ENCODE measurements around the gene ZFP3. TPM values are rescaled to one million over a fixed set of nuclear protein-coding genes. Genes with fewer than 3 reads are reported as not detected.

Gene ZFP3
- total and polyA plus RNA-seq, 2 donors (not counting 3 experiments of a cell fraction or from before 2014, with no cell fraction given), result 1.7 TPM

DNA sequence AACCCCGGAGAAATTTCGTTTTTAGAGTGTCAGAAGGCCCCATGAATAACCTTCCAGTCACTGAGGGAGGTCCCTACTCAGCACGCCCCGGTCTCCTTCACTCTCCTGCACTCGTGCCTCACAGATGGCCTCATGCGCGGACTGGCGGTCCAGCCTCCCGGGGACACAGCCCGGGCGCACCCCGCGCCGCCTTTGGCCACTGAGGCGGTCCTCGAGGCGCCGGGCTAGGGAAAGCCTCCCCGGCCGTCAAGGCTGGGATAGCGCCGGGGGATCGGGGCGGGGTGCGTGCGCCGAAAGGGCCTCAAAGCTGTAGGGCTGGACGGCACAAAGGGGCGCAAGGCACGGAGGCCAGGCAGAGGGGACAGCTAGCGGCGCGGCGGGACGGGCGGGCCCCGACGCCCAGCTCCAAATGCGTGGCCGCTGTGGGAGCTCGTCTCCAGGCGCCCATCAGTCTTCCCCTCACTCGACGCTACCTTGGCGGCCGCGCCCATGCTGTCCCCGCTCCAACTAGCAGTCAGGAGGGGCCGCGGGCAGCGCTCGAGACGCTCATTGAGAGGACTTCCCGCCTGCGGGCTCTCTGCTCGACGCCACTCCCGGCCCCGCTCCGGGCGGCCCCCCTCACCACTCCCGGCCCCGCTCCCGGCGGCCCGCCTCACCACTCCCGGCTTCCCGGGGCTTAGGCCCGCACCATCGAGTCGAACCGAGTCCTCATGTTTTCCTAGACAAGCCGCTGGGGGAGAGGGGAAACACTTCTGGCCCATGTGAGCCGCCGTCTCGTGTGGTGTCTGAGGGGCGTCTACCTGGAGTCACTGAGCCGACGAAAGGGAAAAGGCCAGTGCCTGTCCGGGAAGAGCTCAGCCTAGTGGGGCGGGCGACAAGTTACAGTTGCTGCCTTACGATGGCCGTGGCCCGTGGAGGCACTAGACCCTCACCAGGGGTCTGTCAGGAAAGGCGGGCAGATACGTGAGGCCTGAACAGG lies 37.7 kb downstream of the ZFP3 start, which contains the start of gene USP6:
USP6 (plus strand) TSS at position 360 of the 979 bp plus-strand sequence. CDS start 14,336 bp downstream, outside the sequence.
- no TSS peak for BruUV-seq (replicated peaks)
- peaks cover 6% of the 10 kb centered on the region for H3K4me1 ChIP-seq (ENCODE audit: control insufficient read depth, extremely low read depth, insufficient read depth, low read length)
- no peak within 1 kb of the TSS for H3K4me3 ChIP-seq (replicated peaks in 1 of 3; ENCODE audit: insufficient read depth in 1 of 3, low read depth in 1 of 3, low read length in 3 of 3)
- no peaks in the 10 kb centered on the region for H3K36me3 ChIP-seq (ENCODE audit: control insufficient read depth in 2 of 2, extremely low read depth in 1 of 2, insufficient read depth in 2 of 2, low read length in 2 of 2)
- CTCF ChIA-PET, result no interaction called here
- H3K9me3 ChIP-seq (replicated peaks; ENCODE audit: control insufficient read depth, insufficient read depth, low read length), result no peaks in the 10 kb centered on the region
- no peak for FAIRE-seq
- no peak within 1 kb of the TSS for H3K4me2 ChIP-seq (ENCODE audit: insufficient read depth, low read length)
- H4K20me1 ChIP-seq (replicated peaks; ENCODE audit: control insufficient read depth, extremely low read depth, insufficient read depth, low read length), result no peaks in the 10 kb centered on the region
- intact Hi-C loops (cut with micrococcal nuclease), result no loop called here
- no peak within 1 kb of the TSS for H3K9ac ChIP-seq (replicated peaks; ENCODE audit: extremely low read depth, insufficient read depth, low read length)
- H3K27me3 ChIP-seq (ENCODE audit: control insufficient read depth in 2 of 2, insufficient read depth in 2 of 2, low read length in 2 of 2), result peaks cover 27 to 30% of the 10 kb centered on the region in 2 experiments
- no peaks in the 10 kb centered on the region for H3K9me1 ChIP-seq (replicated peaks; ENCODE audit: control insufficient read depth, extremely low read depth, insufficient read depth, low read length)
- dilution Hi-C loops (cut with MboI; ENCODE audit: extremely low pct_ligation_motif_present, low sequenced_read_pairs), result no loop called here
- no peak for DNase-seq (ENCODE audit: low read depth, low spot score)
- no peaks in the 10 kb centered on the region for H3K79me2 ChIP-seq (ENCODE audit: control insufficient read depth, insufficient read depth, low read length)
- TF ChIP-seq, protein P1, sequence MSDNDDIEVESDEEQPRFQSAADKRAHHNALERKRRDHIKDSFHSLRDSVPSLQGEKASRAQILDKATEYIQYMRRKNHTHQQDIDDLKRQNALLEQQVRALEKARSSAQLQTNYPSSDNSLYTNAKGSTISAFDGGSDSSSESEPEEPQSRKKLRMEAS (IDR thresholded peaks at IDR 0.05; ENCODE audit: insufficient read depth, insufficient read length), result no peak
- TF ChIP-seq CTCF (IDR thresholded peaks at IDR 0.05; ENCODE audit: extremely low read depth in 1 of 2, insufficient read depth in 1 of 2, low read depth in 1 of 2, low read length in 2 of 2), result no peak
- TF ChIP-seq EZH2 (IDR thresholded peaks at IDR 0.05; ENCODE audit: borderline replicate concordance, low read depth, low read length, severe bottlenecking), result peak; percentile 88
- TF ChIP-seq JUN (IDR thresholded peaks at IDR 0.05; ENCODE audit: borderline replicate concordance, insufficient read depth, insufficient read length, low read depth), result no peak
- POLR2A ChIA-PET, result interaction anchor here (0.6 to 0.7 kb wide), 2 partner anchors 258 to 1247 kb away, joined by 7 read pairs; no protein-coding TSS in a partner anchor
- no peak within 1 kb of the TSS for H2AFZ ChIP-seq (ENCODE audit: low read depth, low read length)
- no peak within 1 kb of the TSS for H3K27ac ChIP-seq (ENCODE audit: insufficient read depth, low read depth, low read length)
